Memory B cell (primary cell): ENCODE measurements around the gene SLC4A5.

Experiments
- ATAC-seq: fragments of 150-1000 bp; cut with Tn5 transposase; 2 replicates; pipeline ENCODE4 v1.10.0; 2021; ENCODE audit warnings: low read depth, mild to moderate bottlenecking, moderate library complexity
- DNase-seq, 2 donors: peaks; one replicate each; pipeline ENCODE4 v3.0.0; 2022; ENCODE audit warnings: low spot score in 2 of 2
- H3K27ac Mint-ChIP-seq: one replicate; pipeline ENCODE4 v1.8.0; 2022; ENCODE audit warnings: mild to moderate bottlenecking, moderate library complexity, mixed read lengths
- H3K27me3 Mint-ChIP-seq: one replicate; pipeline ENCODE4 v1.8.0; 2022; ENCODE audit warnings: mixed read lengths
- H3K36me3 Mint-ChIP-seq: one replicate; pipeline ENCODE4 v1.8.0; 2022; ENCODE audit warnings: mild to moderate bottlenecking, mixed read lengths
- H3K4me1 Mint-ChIP-seq: one replicate; pipeline ENCODE4 v1.8.0; 2022; ENCODE audit warnings: mixed read lengths
- H3K4me3 Mint-ChIP-seq: one replicate; pipeline ENCODE4 v1.8.0; 2022; ENCODE audit warnings: mild to moderate bottlenecking, moderate library complexity, mixed read lengths
- H3K9me3 Mint-ChIP-seq: one replicate; pipeline ENCODE4 v1.8.0; 2022; ENCODE audit warnings: mixed read lengths

SLC4A5 gene

DNA sequence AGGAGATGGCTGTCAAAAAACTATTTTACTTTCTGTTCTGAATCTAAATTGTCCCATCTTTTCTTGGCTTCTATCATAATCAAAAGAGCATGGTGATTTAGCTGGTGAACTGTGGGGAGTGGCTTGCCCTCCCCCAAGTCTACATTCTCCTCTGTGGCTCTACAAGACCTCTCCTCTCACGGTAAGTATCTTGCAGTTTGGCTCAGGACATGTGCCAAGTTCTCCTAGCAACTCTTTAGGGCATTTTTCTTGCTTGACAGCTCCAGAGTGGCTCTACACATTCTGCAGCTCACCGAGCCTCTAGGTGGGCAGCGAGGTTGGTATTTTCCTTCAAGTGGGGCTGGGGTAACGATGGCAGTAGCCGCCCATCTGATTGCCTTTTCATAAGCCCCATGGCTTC, 29.1 kb downstream of the SLC4A5 start:
- no peak overlapping the region for H3K27ac Mint-ChIP-seq
- no peak overlapping the region for H3K4me3 Mint-ChIP-seq
- H3K9me3 Mint-ChIP-seq = no peaks in the 10 kb centered on the region
- H3K4me1 Mint-ChIP-seq = no peaks in the 10 kb centered on the region
- no peak for ATAC-seq
- peaks cover 14% of the 10 kb centered on the region for H3K36me3 Mint-ChIP-seq
- no peak for DNase-seq
- no peaks in the 10 kb centered on the region for H3K27me3 Mint-ChIP-seq

- no peak for DNase-seq
- Mint-ChIP-seq H3K4me1 (no peaks in the 10 kb centered on the region), H3K9me3 (no peaks in the 10 kb centered on the region), H3K4me3 (no peak overlapping the region), H3K27me3 (no peaks in the 10 kb centered on the region), H3K27ac (no peak overlapping the region), H3K36me3 (peaks cover 14% of the 10 kb centered on the region)
- ATAC-seq = no peak
Measured at GRCh38 chr2:74313497-74313896, 29.7 kb downstream of the SLC4A5 start.

GRCh38 chr2:74312913-74313312, 30.3 kb downstream of the SLC4A5 start:
- ATAC-seq = no peak
- Mint-ChIP-seq H3K27ac (no peak overlapping the region), H3K36me3 (peaks cover 14% of the 10 kb centered on the region), H3K4me3 (no peak overlapping the region), H3K9me3 (no peaks in the 10 kb centered on the region), H3K4me1 (no peaks in the 10 kb centered on the region), H3K27me3 (no peaks in the 10 kb centered on the region)
- DNase-seq = no peak

- H3K4me1 Mint-ChIP-seq = no peaks in the 10 kb centered on the region
- H3K36me3 Mint-ChIP-seq = peaks cover 9% of the 10 kb centered on the region
- ATAC-seq (no peak), DNase-seq (no peak)
- H3K4me3 Mint-ChIP-seq = no peak overlapping the region
- no peaks in the 10 kb centered on the region for H3K9me3 Mint-ChIP-seq
- no peaks in the 10 kb centered on the region for H3K27me3 Mint-ChIP-seq
- no peak overlapping the region for H3K27ac Mint-ChIP-seq
Measured at GRCh38 chr2:74307720-74308119, 35.5 kb downstream of the SLC4A5 start.

DNA sequence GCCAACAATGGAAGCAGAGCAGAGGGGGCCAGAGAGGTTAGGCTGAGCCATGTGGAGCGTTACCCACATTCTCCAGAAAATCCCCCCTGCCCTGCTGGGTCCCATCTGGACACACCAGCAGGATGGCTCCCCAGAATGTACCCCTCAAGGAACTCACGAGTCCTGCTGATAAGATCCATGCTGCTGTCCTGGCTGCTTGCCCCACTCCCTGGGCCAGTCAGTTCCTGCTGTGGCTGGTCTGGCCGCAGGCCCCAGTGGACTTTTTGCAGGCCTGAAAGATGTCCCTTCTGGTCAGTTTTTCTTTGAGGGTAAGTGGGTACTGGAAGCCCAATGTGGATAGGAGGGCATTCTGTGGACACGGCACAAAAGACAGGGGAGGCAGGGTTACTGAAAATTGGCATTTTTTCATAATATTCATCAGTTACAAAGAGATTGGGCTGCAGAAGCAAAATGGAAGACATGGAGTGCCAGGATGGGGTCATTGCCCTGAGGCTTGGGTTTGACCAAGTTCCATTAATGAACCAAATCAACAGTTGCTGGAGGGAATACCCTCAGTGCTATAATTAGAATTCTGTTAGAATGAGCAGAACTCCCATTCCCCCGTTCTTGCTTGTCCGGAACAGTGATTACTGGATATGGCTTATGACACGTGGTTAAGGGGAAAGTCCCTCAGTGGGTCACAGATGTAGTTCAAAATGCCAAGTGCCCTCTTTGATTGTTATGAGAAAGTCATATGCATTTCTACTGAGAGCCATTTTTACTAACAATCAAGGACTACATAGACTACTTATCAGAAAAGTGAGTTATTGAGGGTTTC, 38.7 kb downstream of the SLC4A5 start:
- Mint-ChIP-seq H3K4me3 (no peak overlapping the region), H3K9me3 (no peaks in the 10 kb centered on the region), H3K36me3 (peaks cover 10% of the 10 kb centered on the region), H3K27ac (no peak overlapping the region), H3K4me1 (no peaks in the 10 kb centered on the region), H3K27me3 (no peaks in the 10 kb centered on the region)
- DNase-seq (no peak), ATAC-seq (no peak)

DNA sequence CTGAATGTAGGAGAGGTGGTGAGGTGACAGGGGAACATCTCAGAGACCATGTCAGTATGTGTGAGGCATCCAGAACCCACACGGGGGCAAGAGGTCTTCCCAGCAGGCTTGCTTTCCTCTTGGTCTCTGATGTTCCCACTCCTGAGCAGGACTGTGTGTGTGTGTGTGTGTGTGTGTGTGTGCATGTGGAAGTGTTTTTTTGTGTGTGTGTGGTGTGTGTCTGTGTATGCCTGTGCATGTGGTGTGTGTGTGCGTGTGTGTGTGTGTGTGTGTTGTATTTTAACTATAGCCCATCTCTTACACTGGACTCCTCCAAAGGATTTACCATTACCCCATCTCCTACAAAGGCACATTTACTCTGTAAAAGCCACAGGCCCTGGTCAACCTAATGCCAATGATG, 40.4 kb downstream of the SLC4A5 start:
- peaks cover 2% of the 10 kb centered on the region for H3K9me3 Mint-ChIP-seq
- no peak overlapping the region for H3K4me3 Mint-ChIP-seq
- DNase-seq (no peak), ATAC-seq (no peak)
- H3K27me3 Mint-ChIP-seq = no peaks in the 10 kb centered on the region
- H3K4me1 Mint-ChIP-seq = no peaks in the 10 kb centered on the region
- H3K36me3 Mint-ChIP-seq = peaks cover 14% of the 10 kb centered on the region
- H3K27ac Mint-ChIP-seq = no peak overlapping the region

DNA sequence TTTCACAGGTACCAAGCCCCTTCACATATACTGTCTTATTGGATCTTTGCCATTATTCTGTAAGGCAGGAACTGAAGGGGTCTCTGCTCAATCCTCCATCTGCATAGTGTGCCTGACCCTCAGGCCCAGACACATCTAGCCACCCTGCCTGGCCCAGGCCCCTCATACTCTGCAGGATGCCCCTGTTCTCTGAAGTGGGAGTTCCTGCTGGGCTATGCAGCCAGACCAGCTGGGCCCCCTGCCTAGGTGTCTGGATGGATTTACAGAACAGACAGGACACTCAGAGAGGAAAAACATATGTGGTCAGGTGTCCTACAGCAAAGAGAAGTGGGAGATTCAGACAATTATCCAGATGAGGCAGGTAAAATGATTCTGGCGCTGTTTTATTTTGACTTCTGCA, 42.0 kb downstream of the SLC4A5 start:
- Mint-ChIP-seq H3K27ac (no peak overlapping the region), H3K9me3 (peaks cover 2% of the 10 kb centered on the region), H3K4me1 (peaks cover 3% of the 10 kb centered on the region), H3K27me3 (no peaks in the 10 kb centered on the region), H3K36me3 (peaks cover 14% of the 10 kb centered on the region), H3K4me3 (no peak overlapping the region)
- ATAC-seq = no peak
- no peak for DNase-seq

- Mint-ChIP-seq H3K4me1 (peaks cover 3% of the 10 kb centered on the region), H3K27ac (no peak overlapping the region), H3K27me3 (no peaks in the 10 kb centered on the region), H3K9me3 (peaks cover 2% of the 10 kb centered on the region), H3K36me3 (peaks cover 14% of the 10 kb centered on the region), H3K4me3 (no peak overlapping the region)
- ATAC-seq (no peak), DNase-seq (no peak)
Measured at GRCh38 chr2:74300506-74300905, 42.7 kb downstream of the SLC4A5 start.

DNA sequence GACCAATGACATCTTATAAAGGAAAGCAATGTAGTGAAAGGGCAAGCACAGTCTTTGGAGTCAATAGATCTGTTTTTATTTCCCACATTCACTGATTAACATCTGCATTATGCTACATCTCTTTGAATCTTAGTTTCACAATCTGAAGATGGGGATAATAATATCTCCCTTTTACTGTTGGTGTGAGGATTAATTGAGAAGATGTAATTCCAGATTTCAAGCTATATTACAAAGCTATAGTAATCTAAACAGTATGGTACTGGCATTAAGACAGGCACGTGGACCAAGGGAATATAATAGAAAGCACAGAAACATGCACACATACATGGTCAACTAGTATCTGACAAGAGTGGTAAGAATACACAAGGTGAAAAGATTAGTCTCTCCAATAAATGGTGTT, 45.3 kb downstream of the SLC4A5 start:
- peak overlapping the region; percentile 19 for H3K27ac Mint-ChIP-seq
- peaks cover 3% of the 10 kb centered on the region for H3K4me1 Mint-ChIP-seq
- H3K4me3 Mint-ChIP-seq = no peak overlapping the region
- DNase-seq (no peak), ATAC-seq (no peak)
- no peaks in the 10 kb centered on the region for H3K27me3 Mint-ChIP-seq
- H3K36me3 Mint-ChIP-seq = peaks cover 16% of the 10 kb centered on the region
- peaks cover 2% of the 10 kb centered on the region for H3K9me3 Mint-ChIP-seq

GRCh38 chr2:74297391-74297790, 45.8 kb downstream of the SLC4A5 start:
- H3K36me3 Mint-ChIP-seq = peaks cover 14% of the 10 kb centered on the region
- peaks cover 2% of the 10 kb centered on the region for H3K9me3 Mint-ChIP-seq
- H3K4me3 Mint-ChIP-seq = peak overlapping the region; percentile 34
- no peak for DNase-seq
- no peaks in the 10 kb centered on the region for H3K27me3 Mint-ChIP-seq
- peak; percentile 90 for ATAC-seq
- H3K27ac Mint-ChIP-seq = peak overlapping the region; percentile 19
- H3K4me1 Mint-ChIP-seq = peaks cover 3% of the 10 kb centered on the region

DNA sequence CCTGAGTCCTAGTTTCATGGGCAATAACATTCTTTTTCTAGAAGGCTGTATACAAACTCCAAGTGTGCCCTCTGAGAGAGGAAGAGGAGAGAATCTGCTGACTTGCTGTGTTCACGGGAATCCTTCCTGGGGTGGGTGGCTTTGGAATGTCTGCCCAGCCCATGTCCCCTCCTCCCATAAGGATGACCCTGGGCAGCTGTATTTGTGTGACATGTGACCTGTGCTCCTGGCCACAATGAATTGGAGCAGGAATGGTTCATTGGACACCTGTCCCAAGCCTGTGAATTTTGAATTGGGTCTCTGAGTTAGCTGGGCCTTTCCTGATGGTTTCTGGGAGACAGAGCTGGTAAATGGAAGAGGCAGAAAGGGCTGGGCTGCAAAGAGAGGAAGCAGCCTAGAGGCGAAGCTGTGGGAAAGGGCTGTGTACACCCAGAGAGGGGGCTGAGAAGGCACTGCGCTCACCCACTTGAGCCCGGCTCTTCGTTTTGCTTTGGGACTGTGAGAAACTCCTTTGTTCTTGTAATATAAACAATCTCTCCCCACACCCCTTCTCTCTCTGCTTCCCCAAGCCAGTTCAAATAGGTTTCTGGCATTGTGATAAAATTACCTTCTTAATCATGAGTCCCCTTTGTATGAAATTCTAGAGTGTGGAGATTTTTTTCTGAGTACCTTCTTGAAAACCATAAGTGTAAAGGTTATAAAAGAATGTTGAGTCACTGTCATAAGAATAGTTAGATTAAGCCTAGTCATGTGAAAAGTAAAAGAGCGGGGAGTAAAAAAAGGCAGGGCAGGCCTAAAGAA, 49.8 kb downstream of the SLC4A5 start:
- DNase-seq (no peak), ATAC-seq (no peak)
- peaks cover 13% of the 10 kb centered on the region for H3K4me1 Mint-ChIP-seq
- no peaks in the 10 kb centered on the region for H3K27me3 Mint-ChIP-seq
- no peaks in the 10 kb centered on the region for H3K9me3 Mint-ChIP-seq
- no peak overlapping the region for H3K4me3 Mint-ChIP-seq
- H3K36me3 Mint-ChIP-seq = peaks cover 6% of the 10 kb centered on the region
- H3K27ac Mint-ChIP-seq = peak overlapping the region; percentile 86

- DNase-seq = no peak
- no peak for ATAC-seq
- no peaks in the 10 kb centered on the region for H3K9me3 Mint-ChIP-seq
- peaks cover 4% of the 10 kb centered on the region for H3K36me3 Mint-ChIP-seq
- no peaks in the 10 kb centered on the region for H3K27me3 Mint-ChIP-seq
- peak overlapping the region; percentile 86 for H3K27ac Mint-ChIP-seq
- no peak overlapping the region for H3K4me3 Mint-ChIP-seq
- peaks cover 13% of the 10 kb centered on the region for H3K4me1 Mint-ChIP-seq
Measured at GRCh38 chr2:74292751-74293150, 50.5 kb downstream of the SLC4A5 start.

GRCh38 chr2:74291886-74292621, 51.2 kb downstream of the SLC4A5 start:
- Mint-ChIP-seq H3K4me3 (no peak overlapping the region), H3K9me3 (no peaks in the 10 kb centered on the region), H3K4me1 (peaks cover 10% of the 10 kb centered on the region), H3K27me3 (no peaks in the 10 kb centered on the region), H3K27ac (peak overlapping the region; percentile 86), H3K36me3 (peaks cover 4% of the 10 kb centered on the region)
- ATAC-seq = no peak
- no peak for DNase-seq

GRCh38 chr2:74291218-74291544, 52.0 kb downstream of the SLC4A5 start:
- H3K27me3 Mint-ChIP-seq = no peaks in the 10 kb centered on the region
- no peak for ATAC-seq
- no peaks in the 10 kb centered on the region for H3K9me3 Mint-ChIP-seq
- peak overlapping the region; percentile 91 for H3K27ac Mint-ChIP-seq
- no peak for DNase-seq
- H3K36me3 Mint-ChIP-seq = peaks cover 4% of the 10 kb centered on the region
- peaks cover 10% of the 10 kb centered on the region for H3K4me1 Mint-ChIP-seq
- no peak overlapping the region for H3K4me3 Mint-ChIP-seq
